Fibroblast of villous mesenchyme (primary cell): Measurements from ENCODE around the gene YBX1. TPM values are rescaled to one million over a fixed set of nuclear protein-coding genes. Genes with fewer than 3 reads are reported as not detected.

Experiments used
- DNase-seq: peaks from one replicate; pipeline ENCODE4 v3.0.0-alpha.2; 2010; ENCODE audit warnings: low read depth
- H3K4me3 ChIP-seq: 2 replicates; pipeline ENCODE4 v1.5.1; 2011; ENCODE audit warnings: low read depth, mild to moderate bottlenecking, low read length
- CTCF ChIP-seq: IDR thresholded peaks from 2 replicates; pipeline ENCODE4 v1.5.1; 2012; ENCODE audit warnings: low read depth, mild to moderate bottlenecking, low read length; ENCODE audit not compliant: insufficient read depth
- total RNA-seq: library from RNA; depleted of rRNA; stranded (reverse); fragments of >200 nt; gene quantifications from 2 replicates; pipeline ENCODE4 v1.2.3, GENCODE V29; 2012

Gene YBX1
- total RNA-seq, 1 donor = 578 TPM

- no peak overlapping the region for H3K4me3 ChIP-seq
- DNase-seq = no peak
- no peak for TF ChIP-seq CTCF
Observed at GRCh38 chr1:42689912-42690311, 7.7 kb downstream of the YBX1 start.

GRCh38 chr1:42690477-42691156, 8.4 kb downstream of the YBX1 start:
- DNase-seq = no peak
- H3K4me3 ChIP-seq = no peak overlapping the region
- no peak for TF ChIP-seq CTCF

GRCh38 chr1:42691157-42691498, 8.9 kb downstream of the YBX1 start:
- H3K4me3 ChIP-seq = no peak overlapping the region
- no peak for DNase-seq
- TF ChIP-seq CTCF = no peak

DNA sequence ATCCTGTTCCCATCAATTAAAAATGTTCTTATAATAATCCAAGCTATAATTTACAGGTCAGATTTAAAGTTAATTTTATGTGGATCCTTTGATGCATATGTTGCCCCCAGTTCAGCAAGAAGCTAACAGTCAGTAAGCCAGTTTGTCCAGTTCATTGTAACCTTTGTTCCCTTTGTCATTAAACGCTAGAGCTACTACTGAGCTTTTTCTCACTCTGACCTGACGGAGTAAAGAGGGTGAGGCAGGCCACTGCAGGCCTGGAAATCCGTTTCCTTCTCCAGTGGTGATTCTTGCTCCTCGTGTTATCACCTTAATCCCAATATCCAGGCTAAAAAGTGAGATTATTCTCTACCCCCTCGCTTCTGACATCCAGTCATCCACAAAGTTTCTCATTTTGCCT, 10.2 kb downstream of the YBX1 start:
- no peak overlapping the region for H3K4me3 ChIP-seq
- no peak for TF ChIP-seq CTCF
- DNase-seq = no peak

DNA sequence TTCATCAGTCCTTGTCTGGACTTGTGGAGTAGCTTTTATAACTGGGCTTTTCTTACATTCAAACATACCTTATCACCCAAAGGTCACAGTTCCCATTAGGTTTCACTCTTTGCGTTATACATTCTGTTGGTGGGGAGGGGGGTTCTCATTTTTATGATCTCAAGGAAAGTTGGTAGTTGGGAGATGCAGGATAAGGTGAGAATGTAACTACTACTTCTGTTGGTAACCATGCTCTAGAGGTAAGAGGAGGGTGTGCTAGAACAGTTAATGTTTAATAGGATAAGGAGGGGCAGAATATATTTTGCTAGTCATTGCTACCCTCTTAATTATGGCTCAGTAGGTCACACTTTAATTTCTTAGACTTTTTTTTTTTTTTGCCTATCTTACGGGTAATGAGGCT, 10.7 kb downstream of the YBX1 start:
- no peak for DNase-seq
- H3K4me3 ChIP-seq = no peak overlapping the region
- TF ChIP-seq CTCF = no peak

GRCh38 chr1:42698081-42698813, 16.0 kb downstream of the YBX1 start:
- no peak for TF ChIP-seq CTCF
- no peak overlapping the region for H3K4me3 ChIP-seq
- DNase-seq = no peak

DNA sequence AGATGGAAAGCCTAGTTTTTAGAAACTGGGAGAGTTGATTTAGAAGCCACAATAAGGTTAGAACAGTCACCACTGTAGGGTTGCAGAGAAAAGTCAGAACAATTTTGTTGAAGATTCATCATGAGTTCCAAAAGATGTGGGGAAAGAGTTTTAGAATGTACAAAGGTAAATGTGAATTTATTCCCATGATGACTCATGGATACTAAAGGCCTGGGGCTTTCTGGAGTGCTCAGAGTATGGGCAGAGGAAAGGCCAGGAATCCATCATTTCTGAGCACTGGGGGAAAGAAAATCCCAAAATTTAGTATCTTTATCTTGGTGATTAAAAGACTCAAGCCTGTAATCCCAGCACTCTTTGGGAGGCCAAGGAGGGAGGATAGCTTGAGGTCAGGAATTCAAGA, 17.8 kb downstream of the YBX1 start:
- no peak for DNase-seq
- no peak overlapping the region for H3K4me3 ChIP-seq
- no peak for TF ChIP-seq CTCF
